KMS-11 (cell line): ENCODE measurements around the gene LGALSL.

Experiments used
- H2AFZ ChIP-seq: fragments of 200-600 bp; sonication (generic); 2 replicates; pipeline ENCODE4 v1.6.1; 2016; ENCODE audit warnings: antibody characterized with exemption, mixed run types, low read depth
- H3K27ac ChIP-seq: fragments of 200-600 bp; sonication (generic); 2 replicates; pipeline ENCODE4 v1.6.1; 2016; ENCODE audit warnings: mild to moderate bottlenecking, mixed run types
- H3K27me3 ChIP-seq: fragments of 200-600 bp; sonication (generic); 2 replicates; pipeline ENCODE4 v1.6.1; 2017; ENCODE audit warnings: mild to moderate bottlenecking, low read depth, mixed run types, moderate library complexity; ENCODE audit not compliant: insufficient read depth
- H3K36me3 ChIP-seq: fragments of 200-600 bp; sonication (generic); 2 replicates; pipeline ENCODE4 v1.6.1; 2017; ENCODE audit warnings: mild to moderate bottlenecking, mixed run types; ENCODE audit not compliant: insufficient read depth
- H3K4me1 ChIP-seq: fragments of 200-600 bp; sonication (generic); 2 replicates; pipeline ENCODE4 v1.6.1; 2016; ENCODE audit warnings: mild to moderate bottlenecking, low read depth, mixed run types; ENCODE audit not compliant: poor library complexity, severe bottlenecking
- H3K4me2 ChIP-seq: fragments of 200-600 bp; sonication (generic); 2 replicates; pipeline ENCODE4 v1.7.0; 2016; ENCODE audit warnings: mild to moderate bottlenecking, mixed run types
- H3K4me3 ChIP-seq: fragments of 200-600 bp; sonication (generic); IDR thresholded peaks from 2 replicates; pipeline ENCODE4 v1.6.1; 2017; ENCODE audit warnings: low read depth, low read length, mixed read lengths; ENCODE audit not compliant: insufficient read depth
- H3K79me2 ChIP-seq: fragments of 200-600 bp; sonication (generic); 2 replicates; pipeline ENCODE4 v1.6.1; 2016; ENCODE audit warnings: low read depth, mixed run types; ENCODE audit not compliant: insufficient read depth
- H3K9ac ChIP-seq: fragments of 200-600 bp; sonication (generic); 2 replicates; pipeline ENCODE4 v1.6.1; 2016; ENCODE audit warnings: mild to moderate bottlenecking, mixed run types
- H4K20me1 ChIP-seq: fragments of 200-600 bp; sonication (generic); 2 replicates; pipeline ENCODE4 v1.6.1; 2016; ENCODE audit warnings: mild to moderate bottlenecking, mixed run types; ENCODE audit not compliant: insufficient read depth
- TF ChIP-seq, protein P1 (sequence below): fragments of 200-600 bp; sonication (generic); conservative IDR thresholded peaks from 2 replicates; pipeline ENCODE4 v1.6.1; 2017; ENCODE audit warnings: low read depth, mild to moderate bottlenecking, antibody characterized with exemption, low read length, moderate library complexity, mixed read lengths

LGALSL gene

DNA sequence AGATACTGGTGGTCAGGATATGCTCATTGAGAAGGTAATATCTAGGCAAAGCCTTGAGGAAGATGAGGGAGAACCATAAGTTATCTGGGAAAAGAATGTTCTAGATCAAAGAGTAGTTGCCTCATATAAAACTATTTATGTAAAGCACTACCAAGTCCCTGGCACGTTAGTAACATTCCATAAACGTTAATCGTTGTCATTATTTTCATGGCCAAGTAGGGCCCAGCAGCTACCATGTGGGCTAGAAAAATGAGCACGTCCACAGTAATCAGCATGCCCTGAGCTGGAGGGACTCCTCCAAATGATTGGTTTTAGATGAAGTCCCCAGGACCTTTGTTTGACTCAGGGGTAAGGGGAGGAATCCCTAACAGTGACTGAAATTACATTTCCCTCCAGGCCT, 37.5 kb downstream of the LGALSL start:
- no peak overlapping the region for H3K27ac ChIP-seq
- H3K9ac ChIP-seq, result no peak overlapping the region
- H3K4me1 ChIP-seq, result peaks cover 32% of the 10 kb centered on the region
- no peaks in the 10 kb centered on the region for H3K36me3 ChIP-seq
- no peaks in the 10 kb centered on the region for H4K20me1 ChIP-seq
- H3K27me3 ChIP-seq, result no peaks in the 10 kb centered on the region
- H3K4me2 ChIP-seq, result no peak overlapping the region
- no peak overlapping the region for H3K4me3 ChIP-seq
- H2AFZ ChIP-seq, result no peak overlapping the region
- H3K79me2 ChIP-seq, result no peaks in the 10 kb centered on the region
- TF ChIP-seq, protein P1, sequence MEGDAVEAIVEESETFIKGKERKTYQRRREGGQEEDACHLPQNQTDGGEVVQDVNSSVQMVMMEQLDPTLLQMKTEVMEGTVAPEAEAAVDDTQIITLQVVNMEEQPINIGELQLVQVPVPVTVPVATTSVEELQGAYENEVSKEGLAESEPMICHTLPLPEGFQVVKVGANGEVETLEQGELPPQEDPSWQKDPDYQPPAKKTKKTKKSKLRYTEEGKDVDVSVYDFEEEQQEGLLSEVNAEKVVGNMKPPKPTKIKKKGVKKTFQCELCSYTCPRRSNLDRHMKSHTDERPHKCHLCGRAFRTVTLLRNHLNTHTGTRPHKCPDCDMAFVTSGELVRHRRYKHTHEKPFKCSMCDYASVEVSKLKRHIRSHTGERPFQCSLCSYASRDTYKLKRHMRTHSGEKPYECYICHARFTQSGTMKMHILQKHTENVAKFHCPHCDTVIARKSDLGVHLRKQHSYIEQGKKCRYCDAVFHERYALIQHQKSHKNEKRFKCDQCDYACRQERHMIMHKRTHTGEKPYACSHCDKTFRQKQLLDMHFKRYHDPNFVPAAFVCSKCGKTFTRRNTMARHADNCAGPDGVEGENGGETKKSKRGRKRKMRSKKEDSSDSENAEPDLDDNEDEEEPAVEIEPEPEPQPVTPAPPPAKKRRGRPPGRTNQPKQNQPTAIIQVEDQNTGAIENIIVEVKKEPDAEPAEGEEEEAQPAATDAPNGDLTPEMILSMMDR, result no peak

DNA sequence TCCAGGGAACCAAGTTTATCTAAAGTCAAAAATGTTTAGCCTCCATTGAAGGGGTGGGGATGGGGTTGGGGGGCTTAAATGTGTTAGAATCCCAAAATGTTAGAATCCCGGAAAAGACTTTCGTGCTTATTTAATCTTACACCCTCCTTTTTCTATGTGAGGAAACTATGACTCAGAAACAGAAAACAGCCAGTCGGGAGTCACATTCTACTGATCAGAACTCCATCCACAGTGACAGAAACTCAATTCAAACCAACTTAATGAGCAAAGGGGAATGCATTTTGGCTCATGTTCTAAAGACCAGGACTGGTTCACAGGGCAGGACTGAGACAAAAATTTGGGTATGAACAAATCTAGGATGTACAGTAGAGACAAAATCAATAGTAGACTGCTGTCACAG, 38.3 kb downstream of the LGALSL start:
- no peaks in the 10 kb centered on the region for H3K27me3 ChIP-seq
- no peaks in the 10 kb centered on the region for H3K79me2 ChIP-seq
- TF ChIP-seq, protein P1, result no peak
- no peak overlapping the region for H3K9ac ChIP-seq
- H3K27ac ChIP-seq, result no peak overlapping the region
- no peak overlapping the region for H3K4me2 ChIP-seq
- no peaks in the 10 kb centered on the region for H4K20me1 ChIP-seq
- no peak overlapping the region for H2AFZ ChIP-seq
- H3K36me3 ChIP-seq, result no peaks in the 10 kb centered on the region
- H3K4me3 ChIP-seq, result no peak overlapping the region
- H3K4me1 ChIP-seq, result peaks cover 24% of the 10 kb centered on the region

DNA sequence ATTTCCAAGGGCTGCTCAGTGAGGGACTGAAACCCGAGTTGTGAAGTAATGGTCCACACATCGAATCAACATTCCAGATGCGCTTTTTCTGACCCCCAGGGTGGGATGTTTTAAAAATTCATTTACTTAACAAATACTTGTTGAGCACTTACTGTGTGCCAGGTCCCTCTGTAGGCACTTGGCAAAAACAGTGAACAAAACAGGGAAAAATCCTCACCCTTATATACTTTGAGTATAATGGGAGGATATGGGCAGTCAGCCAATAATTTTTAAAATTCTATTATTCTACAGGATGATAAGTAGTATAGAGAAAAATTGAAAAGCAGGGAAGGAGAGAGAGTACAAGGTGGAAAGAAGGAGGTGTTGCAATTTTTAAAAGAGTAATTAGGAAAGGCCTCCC, 38.9 kb downstream of the LGALSL start:
- Histone ChIP-seq H3K36me3 (no peaks in the 10 kb centered on the region), H3K4me1 (peaks cover 18% of the 10 kb centered on the region), H3K4me2 (no peak overlapping the region), H2AFZ (no peak overlapping the region), H3K27me3 (no peaks in the 10 kb centered on the region), H3K4me3 (no peak overlapping the region), H3K79me2 (no peaks in the 10 kb centered on the region), H4K20me1 (no peaks in the 10 kb centered on the region), H3K9ac (no peak overlapping the region), H3K27ac (no peak overlapping the region)
- TF ChIP-seq, protein P1, result no peak

DNA sequence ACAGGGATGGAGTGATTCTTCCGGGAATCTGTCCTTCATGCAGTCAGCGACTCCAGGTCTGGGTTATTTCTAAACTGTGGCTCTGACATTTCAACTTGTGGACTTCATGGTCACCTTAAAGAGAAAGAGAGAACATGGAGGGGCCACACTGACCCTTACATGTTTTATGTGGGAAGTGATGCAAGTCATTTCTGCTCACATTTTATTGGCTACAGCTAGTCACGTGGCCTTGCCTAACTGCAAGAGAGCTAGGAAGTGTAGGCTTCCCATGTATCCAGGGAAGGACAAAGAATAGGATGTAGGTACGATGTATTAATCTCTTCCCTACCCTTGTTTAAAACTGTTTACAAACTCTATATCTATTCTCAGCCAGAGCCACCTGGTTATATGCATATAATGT, 39.8 kb downstream of the LGALSL start:
- H4K20me1 ChIP-seq, result no peaks in the 10 kb centered on the region
- H3K4me3 ChIP-seq, result no peak overlapping the region
- H3K79me2 ChIP-seq, result no peaks in the 10 kb centered on the region
- H3K27me3 ChIP-seq, result no peaks in the 10 kb centered on the region
- TF ChIP-seq, protein P1, result no peak
- H2AFZ ChIP-seq, result no peak overlapping the region
- no peak overlapping the region for H3K27ac ChIP-seq
- no peaks in the 10 kb centered on the region for H3K36me3 ChIP-seq
- no peak overlapping the region for H3K4me2 ChIP-seq
- H3K9ac ChIP-seq, result no peak overlapping the region
- H3K4me1 ChIP-seq, result peaks cover 8% of the 10 kb centered on the region
